Neuronal stem cell (in vitro differentiated cells): ENCODE results near the gene EFCAB7. TPM values are rescaled to one million over a fixed set of nuclear protein-coding genes. Genes with fewer than 3 reads are reported as not detected.

Source experiments
- DNase-seq: peaks from one replicate; pipeline ENCODE4 v3.0.0-alpha.2; 2013; ENCODE audit warnings: low spot score
- H2AFZ ChIP-seq: one replicate; pipeline ENCODE4 v1.6.1; 2013; ENCODE audit warnings: mild to moderate bottlenecking, low read length, inconsistent platforms
- H2AK5ac ChIP-seq: 2 replicates; pipeline ENCODE4 v1.6.1; 2013; ENCODE audit warnings: low read depth, mild to moderate bottlenecking, inconsistent platforms, low read length, moderate library complexity, mixed read lengths
- H2BK120ac ChIP-seq: 2 replicates; pipeline ENCODE4 v1.6.1; 2013; ENCODE audit warnings: low read depth, mild to moderate bottlenecking, inconsistent platforms, low read length, moderate library complexity, mixed read lengths
- H2BK12ac ChIP-seq: one replicate; pipeline ENCODE4 v1.6.1; 2013; ENCODE audit warnings: low read length, inconsistent platforms
- H2BK15ac ChIP-seq: 2 replicates; pipeline ENCODE4 v1.6.1; 2013; ENCODE audit warnings: mild to moderate bottlenecking, low read length, inconsistent platforms, mixed read lengths
- H2BK5ac ChIP-seq: one replicate; pipeline ENCODE4 v1.6.1; 2013; ENCODE audit warnings: inconsistent platforms, mild to moderate bottlenecking, low read length, moderate library complexity
- H3K14ac ChIP-seq: one replicate; pipeline ENCODE4 v1.6.1; 2013; ENCODE audit warnings: low read length, inconsistent platforms
- H3K18ac ChIP-seq: 2 replicates; pipeline ENCODE4 v1.6.1; 2013; ENCODE audit warnings: low read length, inconsistent platforms
- H3K23ac ChIP-seq: 2 replicates; pipeline ENCODE4 v1.6.1; 2013; ENCODE audit warnings: low read depth, mild to moderate bottlenecking, mixed read lengths, low read length, inconsistent platforms; ENCODE audit not compliant: poor library complexity
- H3K27ac ChIP-seq: replicated peaks from 3 replicates; pipeline ENCODE4 v1.5.1; 2013; ENCODE audit warnings: low read length, inconsistent platforms
- H3K27me3 ChIP-seq, 3 experiments: 2 replicates each; pipeline ENCODE4 v1.6.1; 2013; ENCODE audit warnings: low read length in 3 of 3, mild to moderate bottlenecking in 2 of 3, inconsistent platforms in 1 of 3, low read depth in 1 of 3, mixed read lengths in 1 of 3, moderate library complexity in 1 of 3; ENCODE audit not compliant: control insufficient read depth in 3 of 3, insufficient read depth in 3 of 3
- H3K36me3 ChIP-seq, 2 donors: replicated peaks in 1 of 2; 2 replicates each; pipeline ENCODE4 v1.6.1; 2013; ENCODE audit warnings: low read length in 2 of 2; ENCODE audit not compliant: control insufficient read depth in 2 of 2, insufficient read depth in 2 of 2
- H3K4ac ChIP-seq: 2 replicates; pipeline ENCODE4 v1.6.1; 2013; ENCODE audit warnings: inconsistent platforms, mild to moderate bottlenecking, low read length, moderate library complexity
- H3K4me1 ChIP-seq, 2 donors: 1 replicate in 1 of 2; 2 replicates in 1 of 2; pipeline ENCODE4 v1.6.1; 2013; ENCODE audit warnings: low read length in 2 of 2, low read depth in 1 of 2; ENCODE audit not compliant: control insufficient read depth in 2 of 2, insufficient read depth in 1 of 2
- H3K4me2 ChIP-seq: one replicate; pipeline ENCODE4 v1.6.1; 2013; ENCODE audit warnings: mild to moderate bottlenecking, low read length, inconsistent platforms; ENCODE audit not compliant: insufficient read depth, poor library complexity, severe bottlenecking
- H3K4me3 ChIP-seq, 2 donors: 2 replicates each; pipeline ENCODE4 v1.5.1; 2013; ENCODE audit warnings: low read length in 2 of 2, mild to moderate bottlenecking in 2 of 2, inconsistent platforms in 1 of 2, moderate library complexity in 1 of 2
- H3K79me1 ChIP-seq: one replicate; pipeline ENCODE4 v1.6.1; 2013; ENCODE audit warnings: low read depth, mild to moderate bottlenecking, inconsistent platforms, low read length, moderate library complexity
- H3K9ac ChIP-seq: one replicate; pipeline ENCODE4 v1.6.1; 2013; ENCODE audit warnings: mild to moderate bottlenecking, low read depth, low read length, inconsistent platforms; ENCODE audit not compliant: poor library complexity
- H3K9me3 ChIP-seq, 2 donors: replicated peaks in 1 of 2; 2 replicates each; pipeline versions ENCODE3 to v1.6.1; 2013; ENCODE audit warnings: low read length in 2 of 2, mild to moderate bottlenecking in 2 of 2, inconsistent platforms in 1 of 2, low read depth in 1 of 2, mixed read lengths in 1 of 2, moderate library complexity in 1 of 2; ENCODE audit not compliant: control insufficient read depth in 2 of 2, insufficient read depth in 1 of 2
- H4K8ac ChIP-seq: one replicate; pipeline ENCODE4 v1.6.1; 2013; ENCODE audit warnings: low read depth, mild to moderate bottlenecking, inconsistent platforms, low read length, moderate library complexity
- H4K91ac ChIP-seq: one replicate; pipeline ENCODE4 v1.6.1; 2013; ENCODE audit warnings: low read length, low read depth, mild to moderate bottlenecking, inconsistent platforms; ENCODE audit not compliant: poor library complexity
- WGBS, 2 donors: extraction: QIAGEN DNeasy Blood & Tissue Kit; methylation state at CpG; one replicate each; pipeline ENCODE4 v1.1.7; 2013; ENCODE audit warnings: missing lambda C conversion rate in 2 of 2, mixed read lengths in 1 of 2; ENCODE audit not compliant: insufficient read length in 2 of 2, insufficient replicate concordance in 1 of 2; ENCODE audit errors: extremely low coverage in 2 of 2; 5-methylcytosine and 5-hydroxymethylcytosine counted together
- small RNA-seq: library from polyadenylated mRNA; stranded (forward); fragments of <200 nt; extraction: miRNeasy Mini kit (QIAGEN cat#:217004); gene quantifications from one replicate; pipeline ENCODE3, GENCODE V24; 2013; ENCODE audit not compliant: insufficient read depth

Gene EFCAB7

GRCh38 chr1:63621698-63622097 lies 98.4 kb downstream of the EFCAB7 start:
- Histone ChIP-seq H3K27me3 (no peaks in the 10 kb centered on the region), H4K91ac (no peak overlapping the region), H3K27ac (no peak overlapping the region), H3K4ac (no peak overlapping the region), H3K9ac (no peak overlapping the region), H2BK15ac (no peak overlapping the region), H3K9me3 (no peaks in the 10 kb centered on the region), H3K4me3 (no peak overlapping the region), H3K14ac (no peak overlapping the region), H2AFZ (no peak overlapping the region), H3K4me1 (peaks cover 8 to 16% of the 10 kb centered on the region in 2 donors), H3K4me2 (no peak overlapping the region), H3K18ac (peak overlapping the region; percentile 25), H2AK5ac (no peak overlapping the region), H2BK5ac (no peak overlapping the region), H2BK120ac (no peak overlapping the region), H3K79me1 (no peaks in the 10 kb centered on the region), H4K8ac (no peak overlapping the region), H2BK12ac (no peak overlapping the region), H3K23ac (no peak overlapping the region), H3K36me3 (no peaks in the 10 kb centered on the region)
- no peak for DNase-seq
- no CpG with 5 or more reads among the region's 6 CpGs for WGBS, 2 donors

Small RNA genes within 50 kb of the gene (small RNA-seq; reads per million reads assigned to genes)
- not detected for gene RF02105
- not detected for gene RF02106
- not detected for gene RF02107
- not detected for gene RF02108
- not detected for gene RF02109
- gene RF02110: not detected
- not detected for gene RN7SL488P
- gene RNU7-123P: not detected
